SK-N-SH treated with all-trans-retinoic acid at 6 μM for 48 hours (cell line): ENCODE data around the gene FOXO3.

Source experiments
- ATAC-seq: fragments of 200-7000 bp; cut with Tn5 transposase; 3 replicates; pipeline ENCODE4 v1.9.1; 2020; ENCODE audit warnings: mild to moderate bottlenecking, moderate library complexity
- ARNTL ChIP-seq: fragments of 450-650 bp; formaldehyde crosslinking; IDR thresholded peaks from 2 replicates; pipeline ENCODE4 v1.5.0; 2020; ENCODE audit warnings: low read depth, mild to moderate bottlenecking, moderate library complexity, borderline replicate concordance
- BACH2 ChIP-seq: fragments of 250-450 bp; sonication (Bioruptor Pico); IDR thresholded peaks from 2 replicates; pipeline ENCODE4 v1.9.0; 2021; ENCODE audit warnings: mild to moderate bottlenecking, borderline replicate concordance
- CSDC2 ChIP-seq: fragments of 250-450 bp; sonication (Bioruptor Pico); IDR thresholded peaks from 2 replicates; pipeline ENCODE4 v1.5.0; 2020; ENCODE audit warnings: mild to moderate bottlenecking, moderate library complexity
- CSRNP3 ChIP-seq: fragments of 250-450 bp; sonication (Bioruptor Pico); IDR thresholded peaks from 2 replicates; pipeline ENCODE4 v1.5.1; 2021; ENCODE audit warnings: mild to moderate bottlenecking, moderate library complexity
- ESRRG ChIP-seq: fragments of 250-450 bp; sonication (Bioruptor Pico); IDR thresholded peaks from 2 replicates; pipeline ENCODE4 v1.6.1; 2021; ENCODE audit warnings: mild to moderate bottlenecking
- GLIS3 ChIP-seq: fragments of 250-450 bp; sonication (Bioruptor Pico); IDR thresholded peaks from 2 replicates; pipeline ENCODE4 v1.5.0; 2020; ENCODE audit warnings: mild to moderate bottlenecking, moderate library complexity
- ISL1 ChIP-seq: fragments of 250-450 bp; sonication (Bioruptor Pico); IDR thresholded peaks from 2 replicates; pipeline ENCODE4 v2.1.2; 2022; ENCODE audit warnings: mild to moderate bottlenecking, moderate library complexity
- PATZ1 ChIP-seq: fragments of 250-450 bp; sonication (Bioruptor Pico); IDR thresholded peaks from 2 replicates; pipeline ENCODE4 v1.8.0; 2020; ENCODE audit warnings: mild to moderate bottlenecking, moderate library complexity, borderline replicate concordance
- PPARA ChIP-seq: fragments of 250-450 bp; sonication (Bioruptor Pico); IDR thresholded peaks from 2 replicates; pipeline ENCODE4 v1.5.0; 2020; ENCODE audit warnings: mild to moderate bottlenecking, borderline replicate concordance
- RARB ChIP-seq: fragments of 250-450 bp; sonication (Bioruptor Pico); IDR thresholded peaks from 2 replicates; pipeline ENCODE4 v1.8.0; 2021; ENCODE audit warnings: mild to moderate bottlenecking, moderate library complexity
- SNAI2 ChIP-seq: fragments of 250-450 bp; sonication (Bioruptor Pico); IDR thresholded peaks from 2 replicates; pipeline ENCODE4 v1.5.0; 2020; ENCODE audit warnings: mild to moderate bottlenecking, moderate library complexity
- TCF4 ChIP-seq: fragments of 250-450 bp; sonication (Bioruptor Pico); IDR thresholded peaks from 2 replicates; pipeline ENCODE4 v1.8.0; 2021; ENCODE audit warnings: mild to moderate bottlenecking, moderate library complexity, borderline replicate concordance
- TSHZ2 ChIP-seq: fragments of 250-450 bp; sonication (Bioruptor Pico); IDR thresholded peaks from 2 replicates; pipeline ENCODE4 v1.5.0; 2020; ENCODE audit warnings: mild to moderate bottlenecking, moderate library complexity
- ZC3H10 ChIP-seq: fragments of 250-450 bp; sonication (Bioruptor Pico); IDR thresholded peaks from 2 replicates; pipeline ENCODE4 v1.5.1; 2021; ENCODE audit warnings: mild to moderate bottlenecking, moderate library complexity
- ZFP3 ChIP-seq: fragments of 250-450 bp; sonication (Bioruptor Pico); IDR thresholded peaks from 2 replicates; pipeline ENCODE4 v1.5.0; 2020; ENCODE audit warnings: mild to moderate bottlenecking, moderate library complexity
- ZNF565 ChIP-seq: fragments of 450-650 bp; formaldehyde crosslinking; conservative IDR thresholded peaks from 2 replicates; pipeline ENCODE4 v1.5.0; 2020; ENCODE audit warnings: low read depth, mild to moderate bottlenecking, moderate library complexity
- ZNF70 ChIP-seq: fragments of 450-650 bp; formaldehyde crosslinking; IDR thresholded peaks from 2 replicates; pipeline ENCODE4 v1.5.0; 2020; ENCODE audit warnings: mild to moderate bottlenecking, moderate library complexity
- ZNF8 ChIP-seq: fragments of 450-650 bp; formaldehyde crosslinking; IDR thresholded peaks from 2 replicates; pipeline ENCODE4 v1.5.0; 2020; ENCODE audit warnings: mild to moderate bottlenecking, moderate library complexity
- TF ChIP-seq, protein P1 (sequence below): fragments of 250-450 bp; sonication (Bioruptor Pico); IDR thresholded peaks from 2 replicates; pipeline ENCODE4 v1.5.1; 2020; ENCODE audit warnings: low read depth, mild to moderate bottlenecking, moderate library complexity

FOXO3 gene

GRCh38 chr6:108661430-108661829 lies 100.7 kb downstream of the FOXO3 start (continued):
- TF ChIP-seq TSHZ2 (CRISPR knock-in tag): peak; percentile 98
- peak; percentile 79 for TF ChIP-seq ISL1 (CRISPR knock-in tag)
- TF ChIP-seq PATZ1: no peak
- TF ChIP-seq ZNF565 (CRISPR knock-in tag): 0 out of 2 replicates have a peak, but pooled peaks have one; percentile 80
- TF ChIP-seq CSDC2: no peak
- TF ChIP-seq ZFP3 (CRISPR knock-in tag): peak; percentile 71; the same call in 1 of the 2 replicates
- no peak for TF ChIP-seq ZC3H10
- TF ChIP-seq SNAI2 (CRISPR knock-in tag): peak; percentile 94
- peak; percentile 74 for TF ChIP-seq ZNF8 (CRISPR knock-in tag)
- no peak for TF ChIP-seq RARB (CRISPR knock-in tag)
- TF ChIP-seq ESRRG (CRISPR knock-in tag): no peak
- peak; percentile 87; the same call in 1 of the 2 replicates for TF ChIP-seq BACH2 (CRISPR knock-in tag)
- 0 out of 2 replicates have a peak, but pooled peaks have one; percentile 53 for TF ChIP-seq CSRNP3 (CRISPR knock-in tag)

DNA sequence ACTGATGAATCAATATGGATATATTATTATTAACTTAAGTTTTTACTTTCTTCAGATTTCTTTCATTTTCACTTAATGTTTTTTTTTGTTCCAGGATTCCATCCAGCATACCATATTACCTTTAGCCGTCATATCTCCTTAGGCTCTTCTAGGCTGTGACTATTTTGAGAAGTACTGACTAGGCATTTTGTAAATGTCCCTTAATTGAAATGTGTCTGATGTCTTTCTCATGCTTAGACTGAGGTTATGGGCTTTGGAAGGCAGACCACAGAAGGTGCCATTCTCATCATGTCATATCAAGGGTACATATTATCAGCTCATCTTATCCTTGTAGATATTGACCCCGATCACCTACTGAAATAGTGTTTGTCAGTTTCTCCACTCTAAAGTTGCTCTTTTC lies 101.3 kb downstream of the FOXO3 start:
- ATAC-seq: no peak
- TF ChIP-seq ARNTL (CRISPR knock-in tag): no peak
- no peak for TF ChIP-seq ESRRG (CRISPR knock-in tag)
- no peak for TF ChIP-seq TSHZ2 (CRISPR knock-in tag)
- no peak for TF ChIP-seq ISL1 (CRISPR knock-in tag)
- TF ChIP-seq ZNF70 (CRISPR knock-in tag): no peak
- no peak for TF ChIP-seq ZNF8 (CRISPR knock-in tag)
- no peak for TF ChIP-seq PPARA (CRISPR knock-in tag)

DNA sequence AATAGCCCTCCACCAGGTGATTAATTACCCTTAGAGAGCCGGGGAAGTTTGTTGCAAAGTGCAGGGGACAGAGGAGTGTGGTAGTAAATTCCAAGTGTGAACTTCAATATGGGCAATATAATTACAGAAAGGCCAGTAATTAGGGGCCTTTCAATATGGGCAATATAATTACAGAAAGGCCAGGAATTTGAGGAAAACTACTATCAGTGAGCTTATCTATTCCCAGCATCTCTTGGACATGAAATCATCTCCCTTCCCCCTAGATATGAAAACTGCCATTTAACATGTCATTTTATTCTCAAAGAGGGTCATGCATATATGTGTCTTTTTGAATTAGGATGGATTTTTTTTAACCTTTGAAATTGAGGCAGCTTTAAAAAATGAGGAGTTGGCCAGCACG lies 102.0 kb downstream of the FOXO3 start:
- no peak for ATAC-seq
- TF ChIP-seq, protein P1, sequence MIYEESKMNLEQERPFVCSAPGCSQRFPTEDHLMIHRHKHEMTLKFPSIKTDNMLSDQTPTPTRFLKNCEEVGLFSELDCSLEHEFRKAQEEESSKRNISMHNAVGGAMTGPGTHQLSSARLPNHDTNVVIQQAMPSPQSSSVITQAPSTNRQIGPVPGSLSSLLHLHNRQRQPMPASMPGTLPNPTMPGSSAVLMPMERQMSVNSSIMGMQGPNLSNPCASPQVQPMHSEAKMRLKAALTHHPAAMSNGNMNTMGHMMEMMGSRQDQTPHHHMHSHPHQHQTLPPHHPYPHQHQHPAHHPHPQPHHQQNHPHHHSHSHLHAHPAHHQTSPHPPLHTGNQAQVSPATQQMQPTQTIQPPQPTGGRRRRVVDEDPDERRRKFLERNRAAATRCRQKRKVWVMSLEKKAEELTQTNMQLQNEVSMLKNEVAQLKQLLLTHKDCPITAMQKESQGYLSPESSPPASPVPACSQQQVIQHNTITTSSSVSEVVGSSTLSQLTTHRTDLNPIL: no peak
- TF ChIP-seq TCF4 (CRISPR knock-in tag) (no peak), CSRNP3 (CRISPR knock-in tag) (no peak), PATZ1 (no peak), ZNF70 (CRISPR knock-in tag) (no peak), CSDC2 (no peak), ESRRG (CRISPR knock-in tag) (no peak), ARNTL (CRISPR knock-in tag) (no peak), BACH2 (CRISPR knock-in tag) (no peak), GLIS3 (CRISPR knock-in tag) (no peak), ZC3H10 (no peak), ZNF8 (CRISPR knock-in tag) (no peak), PPARA (CRISPR knock-in tag) (no peak), ISL1 (CRISPR knock-in tag) (no peak), TSHZ2 (CRISPR knock-in tag) (no peak)
